Measurements from ENCODE around the gene IST1.
A peak's percentile ranks its signal among the peaks of the same experiment; 100 is the strongest.
"Not testable (repeated sequence)": the region's sequence is repeated elsewhere in the genome, so short reads cannot be mapped to it uniquely, and the experiment has no call there.

The IST1 gene

GRCh38 chr16:71894921-71895678 lies at the start of gene IST1:
Gene IST1 (plus strand): TSS chr16:71895531. CDS start chr16:71915641, 20,110 bp downstream.
- peak; percentile 98 to 99 for DNase-seq

GRCh38 chr16:71845639-71846430 lies 49.5 kb upstream of the IST1 start, which contains the start of gene ATXN1L:
Gene ATXN1L (plus strand): TSS chr16:71845976. CDS start chr16:71849741, 3,765 bp downstream.
- DNase-seq, result peak; percentile 97 to 98

- DNase-seq, result peak; percentile 30 to 34
These were observed 48.9 kb upstream of the IST1 start for GRCh38 chr16:71846431-71846830.

DNA sequence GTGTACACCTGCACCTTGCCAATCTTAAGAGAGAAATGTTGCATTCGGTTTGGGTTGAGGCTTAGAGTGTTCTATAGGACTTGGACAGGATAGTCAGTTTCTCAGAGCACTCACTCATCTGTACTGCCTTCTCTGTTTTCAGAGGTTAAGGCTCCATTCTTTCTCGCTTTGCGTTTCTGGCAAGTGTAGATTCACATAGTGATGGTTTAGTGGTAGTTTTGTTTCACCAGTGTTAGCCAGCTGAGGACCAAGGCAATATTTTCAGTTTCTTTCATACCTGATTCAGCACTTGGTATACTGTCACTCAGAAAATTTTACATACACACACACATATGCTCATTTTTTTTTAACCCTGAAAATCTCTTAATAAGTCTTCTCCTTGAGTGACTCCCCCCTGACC lies 48.2 kb upstream of the IST1 start:
- no peak for DNase-seq

GRCh38 chr16:71848622-71849021 lies 46.7 kb upstream of the IST1 start:
- no peak for DNase-seq

GRCh38 chr16:71851746-71852145 lies 43.6 kb upstream of the IST1 start:
- DNase-seq, result no peak

DNA sequence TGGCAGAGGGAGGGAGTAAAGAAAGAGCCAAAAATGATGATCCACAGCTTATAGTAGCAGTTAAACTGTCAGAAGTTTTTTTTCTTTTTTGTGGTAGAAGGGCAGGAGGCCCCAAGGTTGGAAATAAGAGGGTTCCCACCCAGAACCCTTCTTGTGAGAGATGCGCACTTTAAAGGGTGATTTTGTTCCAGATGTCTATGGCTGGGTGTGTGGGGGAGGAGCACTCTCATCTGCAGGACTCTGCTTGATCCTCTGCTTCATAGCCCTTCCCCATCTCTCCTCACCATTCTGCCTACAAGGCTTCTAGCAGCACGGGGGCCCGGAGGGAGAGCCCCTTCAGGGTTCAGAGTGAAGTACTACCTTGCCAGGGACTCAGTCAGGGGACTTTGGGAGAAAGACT lies 43.2 kb upstream of the IST1 start:
- no peak for DNase-seq

DNA sequence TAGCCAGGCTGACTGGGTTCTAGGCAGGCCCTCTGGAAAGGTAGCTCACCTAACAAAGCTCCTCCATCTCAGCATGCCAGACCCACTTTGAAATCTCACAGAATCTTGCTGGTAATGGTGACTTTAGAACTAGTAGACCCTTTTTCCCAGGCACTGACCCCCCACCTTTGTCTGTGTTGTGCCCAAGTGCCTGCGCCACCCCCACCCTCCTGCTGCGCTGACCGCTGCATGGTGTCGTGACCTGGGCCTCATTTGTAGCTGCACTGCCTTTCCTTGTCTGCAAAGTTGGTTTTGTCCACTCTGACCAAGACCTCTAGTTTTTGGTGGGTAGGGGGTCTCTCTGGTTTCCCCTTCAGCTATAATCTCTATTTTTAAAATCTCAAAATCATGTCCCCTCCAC lies 42.8 kb upstream of the IST1 start:
- DNase-seq, result no peak

DNA sequence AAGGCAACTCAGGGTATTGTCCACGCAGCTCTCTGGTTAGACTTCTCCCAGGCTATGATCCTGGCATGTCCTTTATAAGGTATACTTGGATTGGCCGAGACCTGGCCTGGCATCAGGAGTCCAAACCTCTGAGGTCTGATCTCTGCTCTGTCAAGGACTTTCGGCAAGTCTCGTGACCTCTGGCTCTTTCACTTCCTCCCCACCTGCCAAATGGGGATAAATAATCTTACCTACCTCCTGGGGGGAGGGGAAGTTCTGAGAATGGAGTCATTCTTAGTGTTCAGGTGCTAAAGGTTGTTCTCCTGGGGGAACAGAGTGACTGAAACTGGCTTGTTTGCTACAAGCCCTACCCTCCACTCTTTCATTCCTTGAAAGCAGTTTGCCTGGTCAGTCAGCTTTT lies 41.9 kb upstream of the IST1 start:
- DNase-seq, result no peak

DNA sequence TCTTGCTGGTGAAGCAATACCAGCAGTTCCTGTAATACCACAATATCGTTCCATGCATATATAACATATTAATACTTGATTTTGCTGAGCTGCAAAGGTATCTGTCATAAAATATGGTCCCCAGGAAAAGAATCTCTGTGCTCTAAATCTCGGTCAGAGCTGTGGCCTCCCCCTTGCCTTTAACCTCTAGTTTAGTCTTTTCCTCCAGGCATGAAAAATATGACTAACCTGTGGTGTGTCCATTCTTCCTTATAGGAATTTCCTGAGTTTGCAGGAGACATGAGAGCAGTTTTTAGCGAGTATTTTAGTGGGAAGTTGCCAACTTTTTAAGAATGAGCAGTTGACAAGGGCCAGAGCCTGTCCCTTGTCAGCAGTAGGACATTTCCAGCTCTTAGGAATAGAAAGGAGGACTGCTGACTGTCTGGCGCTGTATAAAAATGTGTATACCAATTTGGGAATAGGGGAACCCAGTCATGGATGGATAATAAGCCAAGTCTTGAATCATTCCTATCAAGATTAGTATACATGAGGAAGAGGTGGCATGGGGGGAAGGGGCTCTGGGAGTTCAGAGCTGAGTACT lies 40.9 kb upstream of the IST1 start:
- no peak for DNase-seq

DNA sequence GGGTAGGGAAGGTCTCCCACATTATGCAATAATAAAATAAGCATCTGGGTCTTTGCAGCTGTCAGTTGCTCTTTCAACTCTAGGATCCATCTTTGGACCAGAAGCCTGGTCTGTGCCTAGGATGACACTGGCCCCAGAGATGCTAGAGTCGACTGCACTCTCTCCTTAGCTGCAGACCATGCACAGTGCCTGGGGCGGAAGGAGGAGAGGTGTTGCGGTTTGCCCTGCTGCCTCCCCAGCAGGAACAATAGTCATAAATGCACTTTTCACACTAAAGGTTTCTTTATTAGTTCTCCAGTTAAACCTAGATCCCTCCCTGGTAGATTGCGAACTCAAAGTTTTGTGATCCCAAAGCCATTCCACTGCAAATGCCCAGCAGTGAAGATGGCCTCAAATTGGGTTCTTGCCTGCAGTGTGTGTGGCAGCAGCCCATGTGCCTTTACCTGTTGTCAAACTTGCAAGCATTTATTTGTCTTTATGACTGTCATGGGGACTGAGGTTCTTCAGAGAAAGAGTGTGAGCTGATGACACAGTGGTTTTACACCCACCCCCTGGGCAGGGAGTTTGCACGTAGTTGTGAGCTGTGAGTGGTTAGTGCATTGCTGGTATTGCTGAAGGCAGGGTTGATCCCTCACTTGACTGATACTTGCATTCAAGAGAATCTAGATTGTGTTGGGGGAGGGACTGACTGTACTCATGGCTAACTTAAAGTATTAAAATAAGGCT lies 39.2 kb upstream of the IST1 start:
- DNase-seq, result peak; percentile 46 to 59

DNA sequence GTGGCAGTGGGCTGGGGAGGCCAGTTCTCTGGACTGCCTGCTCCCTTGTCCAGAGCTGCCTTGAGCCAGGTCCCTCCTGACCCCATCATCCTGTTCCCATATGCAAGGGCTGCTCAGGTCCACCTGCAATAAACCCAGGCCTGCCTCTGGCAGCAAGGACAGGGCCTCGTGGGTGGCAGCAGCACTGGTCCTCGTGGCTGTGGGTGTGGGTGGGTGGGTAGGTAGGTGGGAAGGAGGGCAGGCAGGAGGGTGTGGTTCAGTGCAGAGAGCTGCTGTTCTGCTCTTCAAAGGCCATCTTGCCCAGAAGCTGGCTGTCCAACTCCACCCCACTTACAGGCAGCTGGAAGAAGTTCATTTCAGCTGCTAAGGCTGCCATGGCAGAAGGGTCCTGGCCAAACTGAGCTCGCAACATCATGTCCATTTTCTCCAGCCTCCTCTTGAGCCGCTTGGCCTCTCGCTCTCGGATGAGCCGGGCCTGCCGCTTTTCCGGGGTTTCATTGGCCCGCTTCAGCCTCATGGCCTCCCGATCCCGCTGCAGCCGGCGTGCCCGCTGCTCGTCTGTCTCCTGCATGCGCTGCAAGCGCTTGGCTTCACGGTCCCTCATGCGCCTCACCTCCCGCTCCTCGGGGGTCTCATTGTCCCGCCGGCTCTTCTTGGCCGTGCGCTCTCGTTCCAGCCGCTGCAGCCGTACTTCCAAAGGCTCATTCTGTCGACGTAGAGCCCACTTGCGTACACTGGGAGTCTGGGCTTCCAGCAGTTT lies 35.4 kb upstream of the IST1 start:
- DNase-seq, result no peak

DNA sequence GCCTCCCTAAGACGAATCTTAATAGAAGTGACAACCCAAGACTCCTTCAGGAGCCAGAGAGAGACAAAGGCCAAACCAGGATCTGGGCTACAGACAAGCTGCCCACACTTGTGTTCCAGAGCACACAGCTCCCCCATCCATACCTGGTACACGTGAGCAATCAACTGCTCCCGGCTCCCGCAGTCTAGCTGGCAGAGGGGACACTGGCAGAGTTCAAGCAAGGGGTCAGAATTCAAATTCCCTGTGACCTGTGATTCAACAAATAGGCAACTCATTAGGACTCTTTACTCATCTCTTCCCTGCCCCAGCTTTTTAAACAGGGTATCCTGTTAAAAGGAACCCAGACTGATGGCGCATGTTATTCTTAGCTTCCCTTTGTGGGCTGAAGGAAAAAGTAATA lies 31.3 kb upstream of the IST1 start:
- no peak for DNase-seq

DNA sequence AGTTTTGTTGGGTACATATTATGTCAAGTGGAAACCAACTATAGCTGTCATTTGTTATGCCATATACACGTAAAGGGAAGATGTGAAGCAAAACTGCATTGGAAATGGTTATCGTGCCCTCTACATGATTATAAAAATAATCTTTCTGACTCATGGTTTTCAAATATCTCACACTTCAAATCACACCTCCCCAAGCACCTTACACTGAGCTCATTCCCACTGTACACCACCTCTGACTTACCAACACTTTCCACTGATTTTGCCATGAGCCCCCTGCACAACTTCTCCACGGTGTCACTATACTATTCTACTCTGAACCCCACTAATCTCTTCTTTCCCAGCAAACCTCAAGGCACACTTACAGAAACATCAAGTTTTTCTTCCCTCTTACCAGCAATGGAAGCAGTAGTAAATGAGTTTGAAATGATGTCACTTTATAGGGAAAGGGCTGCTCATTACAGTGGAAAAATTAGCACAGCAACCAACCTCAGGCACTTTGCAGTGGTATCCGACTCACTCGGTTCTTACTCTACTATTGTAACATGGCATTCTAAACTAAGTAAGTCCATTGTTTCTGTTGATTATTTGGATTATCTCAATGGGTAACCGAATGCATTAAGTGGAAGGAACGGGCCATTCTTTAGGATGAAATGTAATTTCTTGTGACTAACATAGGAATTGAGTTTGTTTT lies 30.0 kb upstream of the IST1 start:
- DNase-seq, result no peak

DNA sequence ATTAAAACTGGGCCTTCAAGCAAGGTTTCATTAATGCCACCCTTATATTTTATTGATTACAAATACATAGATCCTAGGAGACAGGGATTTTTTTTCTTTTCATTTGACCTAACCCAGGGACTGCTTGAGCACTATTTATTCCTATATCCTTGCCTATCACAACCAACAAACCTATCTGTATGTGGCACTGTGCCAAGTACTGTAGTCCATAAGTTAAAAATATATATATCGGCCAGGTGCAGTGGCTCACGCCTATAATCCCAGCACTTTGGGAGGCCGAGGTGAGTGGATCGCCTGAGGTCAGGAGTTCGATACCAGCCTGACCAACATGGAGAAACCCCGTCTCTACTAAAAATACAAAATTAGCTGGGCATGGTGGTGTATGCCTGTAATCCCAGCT lies 28.2 kb upstream of the IST1 start:
- not testable (repeated sequence) for DNase-seq

- DNase-seq, result no peak
These were observed 27.4 kb upstream of the IST1 start for GRCh38 chr16:71867939-71868338.

GRCh38 chr16:71869089-71869488 lies 26.2 kb upstream of the IST1 start:
- DNase-seq, result no peak

DNA sequence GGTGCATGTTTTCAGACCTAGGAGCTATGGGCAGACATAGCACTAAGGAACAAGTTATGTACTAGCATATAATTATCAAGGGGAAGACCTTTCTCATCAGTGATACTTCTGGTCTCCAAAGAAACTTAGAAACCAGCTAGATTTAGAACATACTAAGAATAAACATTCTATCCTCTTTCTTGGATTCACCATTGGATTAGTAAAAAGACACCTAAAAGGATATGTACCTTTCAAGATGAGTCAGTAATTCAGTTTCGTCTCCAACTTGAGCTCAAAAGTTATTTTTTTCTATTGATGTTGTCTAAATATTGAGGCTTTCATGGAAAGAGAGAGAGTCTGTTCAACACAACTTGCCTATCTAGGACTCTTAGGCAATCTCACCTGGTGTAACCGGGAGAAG lies 24.5 kb upstream of the IST1 start:
- DNase-seq, result no peak

DNA sequence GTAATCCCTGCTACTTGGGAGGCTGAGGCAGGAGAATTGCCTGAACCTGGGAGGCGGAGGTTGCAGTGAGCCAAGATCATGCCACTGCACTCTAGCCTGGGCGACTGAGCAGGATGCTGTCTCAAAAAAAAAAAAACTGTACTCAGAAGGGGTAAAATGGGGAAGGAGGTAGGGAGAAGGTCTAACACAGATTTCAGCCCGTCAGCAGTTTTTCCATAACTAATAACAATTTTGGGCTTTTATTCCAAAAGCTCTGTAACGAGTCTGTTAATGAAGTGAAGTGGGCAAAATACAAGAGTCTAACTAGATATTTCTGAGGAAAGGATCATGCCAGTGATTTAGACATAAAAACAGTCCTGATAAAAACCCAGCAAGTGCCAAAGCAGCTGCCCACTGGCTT lies 22.1 kb upstream of the IST1 start:
- no peak for DNase-seq

DNA sequence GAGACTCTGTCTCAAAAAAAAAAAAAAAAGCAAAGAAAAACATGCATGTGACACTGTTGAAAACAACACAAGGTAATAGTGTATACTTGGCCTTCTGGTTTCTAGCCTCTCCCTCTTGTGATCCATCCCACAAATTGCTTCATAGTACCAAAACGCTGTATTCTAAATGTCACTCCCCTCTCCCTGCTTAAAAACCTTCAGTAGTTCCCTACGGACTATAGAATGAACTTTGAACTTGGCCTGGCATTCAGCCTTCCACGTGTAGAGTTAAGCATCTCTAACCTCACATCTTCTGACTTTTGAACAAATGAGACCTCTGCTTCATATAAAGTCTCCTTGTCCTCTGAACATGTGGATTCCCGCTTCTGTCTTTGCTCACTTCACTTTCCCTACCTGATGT lies 16.4 kb upstream of the IST1 start:
- DNase-seq, result no peak

- no peak for DNase-seq
These were observed 15.2 kb upstream of the IST1 start for GRCh38 chr16:71880176-71880575.
